GM12873 (cell line): Measurements from ENCODE around the gene HCAR2.

Source experiments
- CTCF ChIP-seq: IDR thresholded peaks from 2 replicates; pipeline ENCODE4 v1.5.1; 2012; ENCODE audit warnings: low read depth, mild to moderate bottlenecking, moderate library complexity, low read length, control low read depth; ENCODE audit not compliant: insufficient read depth; ENCODE audit errors: missing control alignments

The HCAR2 gene

DNA sequence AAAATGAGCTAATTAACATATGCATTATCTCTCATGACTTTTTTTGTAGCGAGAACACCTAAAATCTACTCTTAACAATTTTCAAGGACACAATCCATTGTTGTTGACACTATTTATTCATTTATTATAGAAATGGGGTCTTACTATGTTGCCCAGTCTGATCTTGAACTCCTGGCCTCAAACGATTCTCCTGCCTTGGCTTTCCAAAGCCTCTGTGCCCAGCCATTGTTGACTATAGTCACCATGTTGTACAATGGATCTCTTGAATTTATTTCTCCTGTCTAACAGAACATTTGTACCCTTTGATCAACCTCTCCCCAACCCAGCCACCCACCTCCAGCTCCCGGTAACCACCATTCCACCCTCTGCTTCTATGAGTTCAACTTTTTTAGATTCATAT lies 41.2 kb downstream of the HCAR2 start:
- no peak for TF ChIP-seq CTCF

- TF ChIP-seq CTCF = no peak
These were observed 41.9 kb downstream of the HCAR2 start for GRCh38 chr12:122661246-122661645.

DNA sequence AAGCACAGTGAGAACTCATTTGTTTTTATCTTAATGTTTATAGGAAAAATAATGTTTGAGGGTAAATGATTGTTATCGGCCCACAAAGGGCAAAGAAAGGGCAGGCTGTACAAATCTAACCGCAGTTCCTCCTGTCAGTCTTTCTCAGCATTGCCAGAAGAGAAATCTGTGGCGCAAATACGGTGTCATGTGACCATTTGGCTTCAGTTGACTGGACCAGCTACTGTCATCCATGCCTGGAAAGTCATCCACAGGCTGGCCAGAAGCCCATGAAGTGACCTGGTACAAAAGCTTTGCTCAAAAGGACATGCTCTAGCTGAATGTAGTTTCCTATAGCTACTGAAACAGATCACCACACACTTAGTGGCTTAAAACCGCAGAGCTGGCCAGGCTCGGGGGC lies 43.6 kb downstream of the HCAR2 start:
- TF ChIP-seq CTCF = no peak

GRCh38 chr12:122656298-122656697 lies 46.9 kb downstream of the HCAR2 start:
- TF ChIP-seq CTCF = no peak

- no peak for TF ChIP-seq CTCF
These were observed 51.5 kb downstream of the HCAR2 start for GRCh38 chr12:122651520-122652224.
